PFSK-1 (cell line): ENCODE measurements around the gene CARS2.

Experiments used
- FOXP2 ChIP-seq: optimal IDR thresholded peaks from 2 replicates; pipeline ENCODE3; 2011; ENCODE audit warnings: borderline replicate concordance, control low read depth, inconsistent platforms; ENCODE audit not compliant: insufficient read depth; ENCODE audit errors: extremely low read length, extremely low read depth
- POLR2AphosphoS5 ChIP-seq: IDR thresholded peaks from 2 replicates; pipeline ENCODE4 v1.6.1; 2012; ENCODE audit warnings: low read depth, mild to moderate bottlenecking, control low read depth, low read length, moderate library complexity
- REST ChIP-seq, 2 experiments: IDR thresholded peaks; 2 replicates each; pipeline versions ENCODE4 v1.6.1 to v1.8.0; 2011 to 2012; ENCODE audit warnings: low read depth in 2 of 2, low read length in 2 of 2, control low read depth in 1 of 2, inconsistent platforms in 1 of 2, mild to moderate bottlenecking in 1 of 2, moderate library complexity in 1 of 2; ENCODE audit not compliant: insufficient read depth in 1 of 2
- SIN3A ChIP-seq: IDR thresholded peaks from 2 replicates; pipeline ENCODE4 v1.6.1; 2012; ENCODE audit warnings: mild to moderate bottlenecking, low read length, moderate library complexity, borderline replicate concordance; ENCODE audit not compliant: insufficient read depth
- TAF1 ChIP-seq: IDR thresholded peaks from 2 replicates; pipeline ENCODE4 v1.6.1; 2012; ENCODE audit warnings: low read length, control low read depth, borderline replicate concordance; ENCODE audit not compliant: insufficient read depth

The CARS2 gene

GRCh38 chr13:110737555-110737954 is 31.6 kb upstream of the CARS2 start:
- TF ChIP-seq POLR2AphosphoS5 = no peak
- no peak for TF ChIP-seq TAF1
- no peak for TF ChIP-seq REST (IDR thresholded peaks at IDR 0.05; ENCODE audit: insufficient read depth in 1 of 2, low read depth in 2 of 2, low read length in 2 of 2)
- no peak for TF ChIP-seq FOXP2
- no peak for TF ChIP-seq SIN3A

- TF ChIP-seq TAF1 (no peak), REST (IDR thresholded peaks at IDR 0.05; ENCODE audit: insufficient read depth in 1 of 2, low read depth in 2 of 2, low read length in 2 of 2) (no peak), POLR2AphosphoS5 (no peak), SIN3A (no peak), FOXP2 (no peak)
Measured at GRCh38 chr13:110734561-110734960, 28.6 kb upstream of the CARS2 start.

- no peak for TF ChIP-seq SIN3A
- no peak for TF ChIP-seq FOXP2
- no peak for TF ChIP-seq TAF1
Measured at GRCh38 chr13:110731072-110731471, 25.2 kb upstream of the CARS2 start.

- TF ChIP-seq FOXP2 (no peak), POLR2AphosphoS5 (no peak), REST (IDR thresholded peaks at IDR 0.05; ENCODE audit: insufficient read depth in 1 of 2, low read depth in 2 of 2, low read length in 2 of 2) (no peak), TAF1 (no peak), SIN3A (no peak)
Measured at GRCh38 chr13:110726726-110727125, 20.8 kb upstream of the CARS2 start.

GRCh38 chr13:110723598-110723997 is 17.7 kb upstream of the CARS2 start:
- TF ChIP-seq REST (IDR thresholded peaks at IDR 0.05; ENCODE audit: insufficient read depth in 1 of 2, low read depth in 2 of 2, low read length in 2 of 2) (no peak), SIN3A (no peak), FOXP2 (no peak), TAF1 (no peak), POLR2AphosphoS5 (no peak)
